Loucy (cell line): Measurements from ENCODE around the gene NAGS.

Experiments used
- H2AFZ ChIP-seq: fragments of 200-600 bp; sonication (generic); 2 replicates; pipeline ENCODE4 v1.6.0; 2016; ENCODE audit warnings: antibody characterized with exemption, mild to moderate bottlenecking, low read length, moderate library complexity
- H3F3A ChIP-seq: fragments of 200-600 bp; 2 replicates; pipeline ENCODE4 v1.6.0; 2016; ENCODE audit warnings: antibody characterized with exemption, low read depth, mild to moderate bottlenecking
- H3K27me3 ChIP-seq: fragments of 200-600 bp; sonication (generic); 2 replicates; pipeline ENCODE4 v1.6.1; 2014; ENCODE audit warnings: low read length, mild to moderate bottlenecking; ENCODE audit not compliant: insufficient read depth, poor library complexity, severe bottlenecking
- H3K36me3 ChIP-seq: fragments of 200-600 bp; sonication (generic); 2 replicates; pipeline ENCODE4 v1.6.1; 2016; ENCODE audit warnings: low read length; ENCODE audit not compliant: insufficient read depth
- H3K4me1 ChIP-seq: fragments of 200-600 bp; sonication (generic); 2 replicates; pipeline ENCODE4 v1.5.1; 2014; ENCODE audit warnings: low read length, mild to moderate bottlenecking; ENCODE audit not compliant: insufficient read depth, poor library complexity, severe bottlenecking
- H3K4me2 ChIP-seq: fragments of 200-600 bp; sonication (generic); 2 replicates; pipeline ENCODE4 v1.6.0; 2014; ENCODE audit warnings: antibody characterized with exemption, low read length, low read depth, mild to moderate bottlenecking; ENCODE audit not compliant: poor library complexity, severe bottlenecking
- H3K4me3 ChIP-seq: fragments of 200-600 bp; sonication (generic); 2 replicates; pipeline ENCODE4 v1.5.1; 2014; ENCODE audit warnings: low read length, mild to moderate bottlenecking, mixed read lengths; ENCODE audit not compliant: poor library complexity, severe bottlenecking
- H3K79me2 ChIP-seq: fragments of 200-600 bp; sonication (generic); 2 replicates; pipeline ENCODE4 v1.6.1; 2014; ENCODE audit warnings: low read length; ENCODE audit not compliant: insufficient read depth
- H3K9ac ChIP-seq: fragments of 200-600 bp; sonication (generic); 2 replicates; pipeline ENCODE4 v1.6.0; 2014; ENCODE audit warnings: mild to moderate bottlenecking, low read depth, low read length, moderate library complexity; ENCODE audit not compliant: poor library complexity, severe bottlenecking
- H3K9me2 ChIP-seq: fragments of 200-600 bp; sonication (generic); replicated peaks from 2 replicates; pipeline ENCODE4 v1.6.1; 2016; ENCODE audit warnings: low read depth, low read length, mixed read lengths
- H3K9me3 ChIP-seq: fragments of 200-600 bp; sonication (generic); 2 replicates; pipeline ENCODE4 v1.6.1; 2014; ENCODE audit warnings: mild to moderate bottlenecking, antibody characterized with exemption, low read length, low read depth; ENCODE audit not compliant: insufficient read depth
- H4K20me1 ChIP-seq: fragments of 200-600 bp; sonication (generic); 2 replicates; pipeline ENCODE4 v1.6.0; 2014; ENCODE audit warnings: antibody characterized with exemption, low read length, mild to moderate bottlenecking; ENCODE audit not compliant: insufficient read depth, poor library complexity, severe bottlenecking
- CTCF ChIP-seq: fragments of 200-600 bp; sonication (generic); conservative IDR thresholded peaks from 2 replicates; pipeline ENCODE4 v1.5.1; 2014; ENCODE audit warnings: mild to moderate bottlenecking, antibody characterized with exemption, low read length
- EZH2phosphoT487 ChIP-seq: fragments of 200-600 bp; IDR thresholded peaks from 2 replicates; pipeline ENCODE4 v1.6.1; 2018; ENCODE audit warnings: antibody characterized with exemption, mild to moderate bottlenecking, moderate library complexity, borderline replicate concordance

The NAGS gene

GRCh38 chr17:43978078-43978477, 26.3 kb upstream of the NAGS start:
- H3K27me3 ChIP-seq = no peaks in the 10 kb centered on the region
- H3K4me2 ChIP-seq = no peak overlapping the region
- H3F3A ChIP-seq = no peaks in the 10 kb centered on the region
- no peak overlapping the region for H2AFZ ChIP-seq
- no peaks in the 10 kb centered on the region for H3K36me3 ChIP-seq
- TF ChIP-seq EZH2phosphoT487 = no peak
- TF ChIP-seq CTCF = no peak
- no peaks in the 10 kb centered on the region for H3K9me3 ChIP-seq
- H3K4me3 ChIP-seq = no peak overlapping the region
- no peak overlapping the region for H3K9ac ChIP-seq
- no peaks in the 10 kb centered on the region for H3K79me2 ChIP-seq
- H4K20me1 ChIP-seq = no peaks in the 10 kb centered on the region
- no peaks in the 10 kb centered on the region for H3K9me2 ChIP-seq
- H3K4me1 ChIP-seq = no peaks in the 10 kb centered on the region

- Histone ChIP-seq H4K20me1 (no peaks in the 10 kb centered on the region), H2AFZ (no peak overlapping the region), H3K27me3 (no peaks in the 10 kb centered on the region), H3K79me2 (no peaks in the 10 kb centered on the region), H3K9me2 (no peaks in the 10 kb centered on the region), H3K9ac (no peak overlapping the region), H3K36me3 (no peaks in the 10 kb centered on the region), H3K9me3 (no peaks in the 10 kb centered on the region), H3K4me3 (no peak overlapping the region), H3F3A (no peaks in the 10 kb centered on the region), H3K4me1 (no peaks in the 10 kb centered on the region), H3K4me2 (no peak overlapping the region)
- no peak for TF ChIP-seq EZH2phosphoT487
- no peak for TF ChIP-seq CTCF
These were observed 25.4 kb upstream of the NAGS start for GRCh38 chr17:43979011-43979410.

- Histone ChIP-seq H3K27me3 (no peaks in the 10 kb centered on the region), H4K20me1 (no peaks in the 10 kb centered on the region), H3K36me3 (no peaks in the 10 kb centered on the region), H3K9me2 (no peaks in the 10 kb centered on the region), H3F3A (no peaks in the 10 kb centered on the region), H3K4me3 (no peak overlapping the region), H3K9me3 (no peaks in the 10 kb centered on the region), H3K4me2 (no peak overlapping the region), H3K9ac (no peak overlapping the region), H3K4me1 (no peaks in the 10 kb centered on the region), H2AFZ (no peak overlapping the region), H3K79me2 (no peaks in the 10 kb centered on the region)
- TF ChIP-seq CTCF (no peak), EZH2phosphoT487 (no peak)
These were observed 24.8 kb upstream of the NAGS start for GRCh38 chr17:43979671-43980070.
